DOHH2 (cell line): ENCODE data around the gene RTL9.

Experiments
- H3F3A ChIP-seq: fragments of 200-600 bp; sonication (generic), shearing (Covaris generic); 2 replicates; pipeline ENCODE4 v1.6.0; 2016; ENCODE audit warnings: antibody characterized with exemption, mild to moderate bottlenecking; ENCODE audit not compliant: control insufficient read depth, insufficient read depth
- H3K27ac ChIP-seq: fragments of 200-600 bp; sonication (generic); 2 replicates; pipeline ENCODE4 v1.5.1; 2014; ENCODE audit warnings: low read depth, mild to moderate bottlenecking, low read length, moderate library complexity
- H3K27me3 ChIP-seq: fragments of 200-600 bp; sonication (generic); 2 replicates; pipeline ENCODE4 v1.6.1; 2014; ENCODE audit warnings: mild to moderate bottlenecking, low read length, mixed read lengths; ENCODE audit not compliant: control insufficient read depth
- H3K36me3 ChIP-seq: fragments of 200-600 bp; sonication (generic); 2 replicates; pipeline ENCODE4 v1.6.1; 2014; ENCODE audit warnings: mild to moderate bottlenecking, low read length, moderate library complexity, mixed read lengths; ENCODE audit not compliant: control insufficient read depth
- H3K4me1 ChIP-seq: fragments of 200-600 bp; sonication (generic); 2 replicates; pipeline ENCODE4 v1.6.1; 2014; ENCODE audit warnings: mild to moderate bottlenecking, low read length, mixed read lengths; ENCODE audit not compliant: control insufficient read depth
- H3K4me2 ChIP-seq: fragments of 200-600 bp; sonication (generic); 2 replicates; pipeline ENCODE4 v1.6.0; 2014; ENCODE audit warnings: mild to moderate bottlenecking, low read length, moderate library complexity
- H3K4me3 ChIP-seq: fragments of 200-600 bp; sonication (generic); 2 replicates; pipeline ENCODE4 v1.5.1; 2014; ENCODE audit warnings: mild to moderate bottlenecking, low read length, mixed read lengths
- H3K79me2 ChIP-seq: fragments of 200-600 bp; sonication (generic); 2 replicates; pipeline ENCODE4 v1.6.1; 2014; ENCODE audit warnings: mild to moderate bottlenecking, low read length, mixed read lengths; ENCODE audit not compliant: control insufficient read depth
- H3K9me2 ChIP-seq: fragments of 200-600 bp; sonication (generic); replicated peaks from 2 replicates; pipeline ENCODE4 v1.6.1; 2014; ENCODE audit warnings: mild to moderate bottlenecking, low read length, mixed read lengths; ENCODE audit not compliant: control insufficient read depth
- H3K9me3 ChIP-seq: fragments of 200-600 bp; sonication (generic); 2 replicates; pipeline ENCODE4 v1.6.1; 2014; ENCODE audit warnings: antibody characterized with exemption, low read length, mixed read lengths; ENCODE audit not compliant: control insufficient read depth, insufficient read depth
- H4K20me1 ChIP-seq: fragments of 200-600 bp; sonication (generic); 2 replicates; pipeline ENCODE4 v1.6.0; 2014; ENCODE audit warnings: low read depth, mild to moderate bottlenecking, antibody characterized with exemption, low read length, moderate library complexity; ENCODE audit not compliant: control insufficient read depth, insufficient read depth
- CTCF ChIP-seq: fragments of 200-600 bp; sonication (generic); IDR thresholded peaks from one replicate; pipeline ENCODE4 v1.5.1; 2014; ENCODE audit warnings: antibody characterized with exemption, mild to moderate bottlenecking, low read depth, low read length; ENCODE audit not compliant: poor library complexity, severe bottlenecking
- EZH2phosphoT487 ChIP-seq: fragments of 200-600 bp; sonication (generic); IDR thresholded peaks from 2 replicates; pipeline ENCODE4 v1.6.1; 2017; ENCODE audit warnings: borderline replicate concordance, mild to moderate bottlenecking, antibody characterized with exemption, low read length, moderate library complexity, mixed read lengths

Gene RTL9

GRCh38 chrX:110320381-110320987, 38.2 kb upstream of the RTL9 start:
- Histone ChIP-seq H3K9me3 (no peaks in the 10 kb centered on the region), H3K79me2 (peaks cover 24% of the 10 kb centered on the region), H3K4me2 (peak overlapping the region; percentile 44), H3K27ac (no peak overlapping the region), H3K36me3 (peaks cover 3% of the 10 kb centered on the region; the same call in 1 of the 2 replicates), H3K4me3 (no peak overlapping the region), H3K27me3 (no peaks in the 10 kb centered on the region), H4K20me1 (peaks cover under 1% of the 10 kb centered on the region; the same call in 1 of the 2 replicates), H3F3A (no peaks in the 10 kb centered on the region), H3K9me2 (no peaks in the 10 kb centered on the region), H3K4me1 (peaks cover 44% of the 10 kb centered on the region)
- TF ChIP-seq CTCF (peak; percentile 16), EZH2phosphoT487 (no peak)

- Histone ChIP-seq H3K27me3 (no peaks in the 10 kb centered on the region), H3K4me1 (peaks cover 38% of the 10 kb centered on the region), H3F3A (no peaks in the 10 kb centered on the region), H3K4me2 (peak overlapping the region; percentile 44), H4K20me1 (no peaks in the 10 kb centered on the region), H3K79me2 (peaks cover 18% of the 10 kb centered on the region), H3K36me3 (peaks cover 3% of the 10 kb centered on the region; the same call in 1 of the 2 replicates), H3K27ac (no peak overlapping the region), H3K9me3 (no peaks in the 10 kb centered on the region), H3K9me2 (no peaks in the 10 kb centered on the region), H3K4me3 (0 out of 2 replicates have a peak overlapping the region, but pooled peaks have one; percentile 18)
- TF ChIP-seq CTCF (no peak), EZH2phosphoT487 (no peak)
These were observed 37.6 kb upstream of the RTL9 start for GRCh38 chrX:110321081-110321480.

GRCh38 chrX:110321670-110322069, 37.0 kb upstream of the RTL9 start:
- Histone ChIP-seq H3K9me3 (no peaks in the 10 kb centered on the region), H3K9me2 (no peaks in the 10 kb centered on the region), H3F3A (no peaks in the 10 kb centered on the region), H3K79me2 (peaks cover 12% of the 10 kb centered on the region), H3K36me3 (peaks cover 3% of the 10 kb centered on the region; the same call in 1 of the 2 replicates), H4K20me1 (no peaks in the 10 kb centered on the region), H3K4me2 (peak overlapping the region; percentile 44), H3K4me1 (peaks cover 38% of the 10 kb centered on the region), H3K4me3 (0 out of 2 replicates have a peak overlapping the region, but pooled peaks have one; percentile 18), H3K27me3 (no peaks in the 10 kb centered on the region), H3K27ac (no peak overlapping the region)
- TF ChIP-seq EZH2phosphoT487 (no peak), CTCF (no peak)
